ENCODE measurements around the gene HSD17B11.
"Not testable (repeated sequence)": the region's sequence is repeated elsewhere in the genome, so short reads cannot be mapped to it uniquely, and the experiment has no call there.

HSD17B11 gene

GRCh38 chr4:87405211-87405820 is 14.3 kb upstream of the HSD17B11 start:
- no peak for DNase-seq (ENCODE audit: low read depth)

GRCh38 chr4:87403732-87404131 is 12.7 kb upstream of the HSD17B11 start:
- DNase-seq (ENCODE audit: low read depth) = not testable (repeated sequence)

- no peak for DNase-seq (ENCODE audit: low read depth)
Measured at GRCh38 chr4:87399954-87400353, 9.0 kb upstream of the HSD17B11 start.

- DNase-seq (ENCODE audit: low read depth) = no peak
Measured at GRCh38 chr4:87399148-87399547, 8.2 kb upstream of the HSD17B11 start.

- DNase-seq (ENCODE audit: low read depth) = not testable (repeated sequence)
Measured at GRCh38 chr4:87395851-87396250, 4.9 kb upstream of the HSD17B11 start.

- DNase-seq (ENCODE audit: low read depth) = not testable (repeated sequence)
Measured at GRCh38 chr4:87395073-87395472, 4.1 kb upstream of the HSD17B11 start.

- DNase-seq (ENCODE audit: low read depth) = no peak
Measured at GRCh38 chr4:87392183-87392582, 1.2 kb upstream of the HSD17B11 start.

GRCh38 chr4:87391576-87392054 is 627 bp upstream of the HSD17B11 start:
- DNase-seq (ENCODE audit: low read depth) = no peak

- no peak for DNase-seq (ENCODE audit: low read depth)
Measured at GRCh38 chr4:87390551-87390890, 467 bp downstream of the HSD17B11 start.

GRCh38 chr4:87390055-87390454 is 933 bp downstream of the HSD17B11 start:
- not testable (repeated sequence) for DNase-seq (ENCODE audit: low read depth)

GRCh38 chr4:87388901-87389300 is 2.1 kb downstream of the HSD17B11 start:
- DNase-seq (ENCODE audit: low read depth) = no peak

- no peak for DNase-seq (ENCODE audit: low read depth)
Measured at GRCh38 chr4:87387237-87387636, 3.8 kb downstream of the HSD17B11 start.

GRCh38 chr4:87384466-87385132 is 6.4 kb downstream of the HSD17B11 start:
- not testable (repeated sequence) for DNase-seq (ENCODE audit: low read depth)

- DNase-seq (ENCODE audit: low read depth) = no peak
Measured at GRCh38 chr4:87382931-87383330, 8.1 kb downstream of the HSD17B11 start.

GRCh38 chr4:87382116-87382515 is 8.9 kb downstream of the HSD17B11 start:
- DNase-seq (ENCODE audit: low read depth) = no peak

- no peak for DNase-seq (ENCODE audit: low read depth)
Measured at GRCh38 chr4:87377816-87378215, 13.2 kb downstream of the HSD17B11 start.

GRCh38 chr4:87375719-87376291 is 15.2 kb downstream of the HSD17B11 start:
- DNase-seq (ENCODE audit: low read depth) = no peak

- DNase-seq (ENCODE audit: low read depth) = no peak
Measured at GRCh38 chr4:87370068-87370467, 20.9 kb downstream of the HSD17B11 start.

- no peak for DNase-seq (ENCODE audit: low read depth)
Measured at GRCh38 chr4:87366521-87367162, 24.3 kb downstream of the HSD17B11 start.

- DNase-seq (ENCODE audit: low read depth) = no peak
Measured at GRCh38 chr4:87365348-87365747, 25.6 kb downstream of the HSD17B11 start.

- no peak for DNase-seq (ENCODE audit: low read depth)
Measured at GRCh38 chr4:87363552-87363951, 27.4 kb downstream of the HSD17B11 start.

GRCh38 chr4:87360338-87360935 is 30.6 kb downstream of the HSD17B11 start:
- no peak for DNase-seq (ENCODE audit: low read depth)

- DNase-seq (ENCODE audit: low read depth) = no peak
Measured at GRCh38 chr4:87359258-87359657, 31.7 kb downstream of the HSD17B11 start.

All from HS-5 (cell line).